ENCODE data around the gene TOGARAM1.
A peak's percentile ranks its signal among the peaks of the same experiment; 100 is the strongest.

The TOGARAM1 gene

GRCh38 chr14:45089813-45090212 lies 127.8 kb downstream of the TOGARAM1 start:
- DNase-seq = peak; percentile 45

- DNase-seq = peak; percentile 26
These were observed 129.7 kb downstream of the TOGARAM1 start for GRCh38 chr14:45091710-45092109.

GRCh38 chr14:45094275-45094674 lies 132.3 kb downstream of the TOGARAM1 start:
- DNase-seq = no peak

GRCh38 chr14:45095143-45095542 lies 133.2 kb downstream of the TOGARAM1 start:
- no peak for DNase-seq

GRCh38 chr14:45096218-45096617 lies 134.2 kb downstream of the TOGARAM1 start:
- DNase-seq = no peak

- DNase-seq = no peak
These were observed 141.8 kb downstream of the TOGARAM1 start for GRCh38 chr14:45103806-45104205.

- DNase-seq = no peak
These were observed 142.6 kb downstream of the TOGARAM1 start for GRCh38 chr14:45104561-45104960.

- no peak for DNase-seq
These were observed 151.1 kb downstream of the TOGARAM1 start for GRCh38 chr14:45112896-45113781.

- no peak for DNase-seq
These were observed 152.3 kb downstream of the TOGARAM1 start for GRCh38 chr14:45114327-45114726.

GRCh38 chr14:45118594-45118993 lies 156.6 kb downstream of the TOGARAM1 start:
- DNase-seq = no peak

GRCh38 chr14:45120096-45120495 lies 158.1 kb downstream of the TOGARAM1 start:
- DNase-seq = no peak

- no peak for DNase-seq
These were observed 161.3 kb downstream of the TOGARAM1 start for GRCh38 chr14:45123271-45123670.
